HG02798 (cell line): Measurements from ENCODE around the gene AP5Z1.

ENCODE experiments used
- ATAC-seq: cut with Tn5 transposase; IDR thresholded peaks from one replicate; pipeline ENCODE4 v1.9.1; 2021; ENCODE audit warnings: mild to moderate bottlenecking; ENCODE audit not compliant: unreplicated experiment, poor library complexity

Gene AP5Z1

GRCh38 chr7:4836206-4836661 is 60.8 kb downstream of the AP5Z1 start:
- ATAC-seq = no peak

- ATAC-seq = no peak
These were observed 61.8 kb downstream of the AP5Z1 start for GRCh38 chr7:4837041-4837802.

GRCh38 chr7:4837803-4838625 is 62.6 kb downstream of the AP5Z1 start:
- ATAC-seq = no peak

GRCh38 chr7:4838626-4839334 is 63.4 kb downstream of the AP5Z1 start:
- no peak for ATAC-seq

DNA sequence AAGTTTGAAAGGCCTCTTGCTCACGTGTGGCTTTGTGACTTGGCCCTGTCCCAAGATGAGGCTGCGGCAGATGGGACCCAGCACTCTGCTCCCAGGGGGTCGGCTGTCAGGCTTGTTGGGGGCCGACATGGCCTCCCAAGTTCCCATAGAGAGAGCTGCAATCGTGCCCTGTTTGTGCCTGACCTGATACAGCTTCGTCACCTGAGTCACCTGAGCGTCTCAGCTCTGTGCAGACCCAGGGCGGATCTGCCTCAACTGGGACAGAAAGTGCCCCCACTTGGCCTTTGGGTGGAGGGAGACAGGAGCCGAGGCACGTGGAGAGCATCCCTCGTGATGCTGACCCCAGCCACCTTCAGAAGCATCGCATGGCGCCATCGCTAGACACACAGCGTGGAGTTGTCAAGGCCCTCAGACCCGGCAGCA is 64.7 kb downstream of the AP5Z1 start:
- no peak for ATAC-seq
